Osteocyte (in vitro differentiated cells): ENCODE measurements around the gene ARV1. TPM values are rescaled to one million over a fixed set of nuclear protein-coding genes. Genes with fewer than 3 reads are reported as not detected.

Source experiments
- DNase-seq: peaks from one replicate; pipeline ENCODE4 v3.0.0; 2021; ENCODE audit warnings: mixed read lengths; ENCODE audit not compliant: unreplicated experiment; ENCODE audit errors: extremely low spot score
- H3K27ac Mint-ChIP-seq: one replicate; pipeline ENCODE4 v1.8.0; 2021; ENCODE audit warnings: mild to moderate bottlenecking, mixed read lengths; ENCODE audit not compliant: unreplicated experiment
- H3K27me3 Mint-ChIP-seq: one replicate; pipeline ENCODE4 v1.8.0; 2021; ENCODE audit warnings: mixed read lengths; ENCODE audit not compliant: unreplicated experiment
- H3K36me3 Mint-ChIP-seq: one replicate; pipeline ENCODE4 v1.8.0; 2021; ENCODE audit warnings: mixed read lengths; ENCODE audit not compliant: unreplicated experiment
- H3K4me1 Mint-ChIP-seq: one replicate; pipeline ENCODE4 v1.8.0; 2021; ENCODE audit warnings: mixed read lengths; ENCODE audit not compliant: unreplicated experiment
- H3K4me3 Mint-ChIP-seq: one replicate; pipeline ENCODE4 v1.8.0; 2021; ENCODE audit warnings: mild to moderate bottlenecking, moderate library complexity, mixed read lengths; ENCODE audit not compliant: unreplicated experiment
- H3K9me3 Mint-ChIP-seq: one replicate; pipeline ENCODE4 v1.8.0; 2021; ENCODE audit warnings: mixed read lengths; ENCODE audit not compliant: unreplicated experiment
- total RNA-seq: library from RNA; stranded (reverse); gene quantifications from 2 replicates; pipeline ENCODE4 v1.2.1, GENCODE V29; 2021
- TF ChIP-seq, protein P1 (sequence below): fragments of 200-600 bp; sonication (generic); IDR thresholded peaks from 2 replicates; pipeline ENCODE4 v1.5.0; 2021; ENCODE audit warnings: antibody characterized with exemption, mild to moderate bottlenecking, moderate library complexity

ARV1 gene
- total RNA-seq, 1 donor from 2014 or later: 16.2 TPM

GRCh38 chr1:230948903-230949302 is 30.0 kb upstream of the ARV1 start:
- peaks cover 14% of the 10 kb centered on the region for H3K36me3 Mint-ChIP-seq

DNA sequence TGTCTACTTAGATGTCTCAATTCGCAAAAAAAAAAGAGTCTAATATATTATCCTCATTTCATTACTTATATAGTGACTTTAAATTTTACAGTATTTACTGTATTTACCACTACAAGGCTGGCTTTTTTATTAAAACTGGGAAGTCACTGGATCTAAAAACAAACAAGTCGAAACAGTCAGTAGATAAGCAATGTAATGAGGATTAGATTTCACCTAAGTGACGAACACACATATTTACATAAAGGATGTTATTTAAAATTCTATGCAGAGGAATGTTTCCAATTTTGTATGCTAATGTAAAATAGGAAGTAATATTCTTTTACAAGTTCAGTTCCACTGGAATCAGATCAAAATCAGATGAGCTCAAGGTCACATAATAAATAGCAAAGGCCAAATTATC is 28.5 kb upstream of the ARV1 start:
- no peaks in the 10 kb centered on the region for H3K9me3 Mint-ChIP-seq
- TF ChIP-seq, protein P1, sequence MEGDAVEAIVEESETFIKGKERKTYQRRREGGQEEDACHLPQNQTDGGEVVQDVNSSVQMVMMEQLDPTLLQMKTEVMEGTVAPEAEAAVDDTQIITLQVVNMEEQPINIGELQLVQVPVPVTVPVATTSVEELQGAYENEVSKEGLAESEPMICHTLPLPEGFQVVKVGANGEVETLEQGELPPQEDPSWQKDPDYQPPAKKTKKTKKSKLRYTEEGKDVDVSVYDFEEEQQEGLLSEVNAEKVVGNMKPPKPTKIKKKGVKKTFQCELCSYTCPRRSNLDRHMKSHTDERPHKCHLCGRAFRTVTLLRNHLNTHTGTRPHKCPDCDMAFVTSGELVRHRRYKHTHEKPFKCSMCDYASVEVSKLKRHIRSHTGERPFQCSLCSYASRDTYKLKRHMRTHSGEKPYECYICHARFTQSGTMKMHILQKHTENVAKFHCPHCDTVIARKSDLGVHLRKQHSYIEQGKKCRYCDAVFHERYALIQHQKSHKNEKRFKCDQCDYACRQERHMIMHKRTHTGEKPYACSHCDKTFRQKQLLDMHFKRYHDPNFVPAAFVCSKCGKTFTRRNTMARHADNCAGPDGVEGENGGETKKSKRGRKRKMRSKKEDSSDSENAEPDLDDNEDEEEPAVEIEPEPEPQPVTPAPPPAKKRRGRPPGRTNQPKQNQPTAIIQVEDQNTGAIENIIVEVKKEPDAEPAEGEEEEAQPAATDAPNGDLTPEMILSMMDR: no peak
- H3K27ac Mint-ChIP-seq: no peak overlapping the region
- no peaks in the 10 kb centered on the region for H3K4me1 Mint-ChIP-seq
- peaks cover 19% of the 10 kb centered on the region for H3K36me3 Mint-ChIP-seq
- DNase-seq: no peak
- no peak overlapping the region for H3K4me3 Mint-ChIP-seq
- H3K27me3 Mint-ChIP-seq: no peaks in the 10 kb centered on the region

More at GRCh38 chr1:230948903-230949302, 30.0 kb upstream of the ARV1 start:
- H3K4me1 Mint-ChIP-seq: no peaks in the 10 kb centered on the region
- no peak overlapping the region for H3K27ac Mint-ChIP-seq
- no peak for DNase-seq
- TF ChIP-seq, protein P1: no peak
- no peaks in the 10 kb centered on the region for H3K9me3 Mint-ChIP-seq
- no peak overlapping the region for H3K4me3 Mint-ChIP-seq
- no peaks in the 10 kb centered on the region for H3K27me3 Mint-ChIP-seq

DNA sequence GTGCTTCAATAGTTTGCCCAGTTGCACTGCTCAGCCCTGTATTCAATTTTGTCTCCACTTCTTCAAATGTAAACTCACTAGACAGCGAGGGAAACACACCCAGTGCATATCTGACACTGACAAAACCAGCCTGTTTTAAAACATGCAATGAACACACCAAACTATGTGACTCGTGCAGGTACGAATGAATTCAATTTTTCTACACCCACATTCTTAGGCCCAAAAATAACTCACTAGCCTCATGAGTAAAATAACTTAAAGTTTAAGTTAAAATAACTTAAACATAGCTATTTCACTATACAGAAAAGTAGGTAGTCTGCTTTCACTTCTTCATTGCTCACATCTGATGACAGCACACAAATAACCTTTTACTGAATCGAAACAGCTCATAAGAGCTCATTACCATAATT is 21.3 kb upstream of the ARV1 start:
- H3K9me3 Mint-ChIP-seq: no peaks in the 10 kb centered on the region
- H3K4me1 Mint-ChIP-seq: no peaks in the 10 kb centered on the region
- no peak for DNase-seq
- H3K4me3 Mint-ChIP-seq: no peak overlapping the region
- no peak overlapping the region for H3K27ac Mint-ChIP-seq
- TF ChIP-seq, protein P1: no peak
- H3K27me3 Mint-ChIP-seq: no peaks in the 10 kb centered on the region
- H3K36me3 Mint-ChIP-seq: peaks cover 5% of the 10 kb centered on the region

- Mint-ChIP-seq H3K4me1 (no peaks in the 10 kb centered on the region), H3K27ac (no peak overlapping the region), H3K36me3 (peaks cover 5% of the 10 kb centered on the region), H3K27me3 (no peaks in the 10 kb centered on the region), H3K4me3 (no peak overlapping the region), H3K9me3 (no peaks in the 10 kb centered on the region)
- DNase-seq: no peak
- TF ChIP-seq, protein P1: no peak
Measured at GRCh38 chr1:230958370-230958769, 20.5 kb upstream of the ARV1 start.

- Mint-ChIP-seq H3K4me3 (no peak overlapping the region), H3K36me3 (no peaks in the 10 kb centered on the region), H3K9me3 (no peaks in the 10 kb centered on the region), H3K27ac (no peak overlapping the region), H3K4me1 (no peaks in the 10 kb centered on the region), H3K27me3 (no peaks in the 10 kb centered on the region)
- no peak for DNase-seq
- TF ChIP-seq, protein P1: no peak
Measured at GRCh38 chr1:230964896-230965295, 14.0 kb upstream of the ARV1 start.
